NT2/D1 (cell line): ENCODE data around the gene WNT6.

Experiments
- DNase-seq: peaks from one replicate; pipeline ENCODE4 v3.0.0-alpha.2; 2011; ENCODE audit warnings: low read depth, low spot score
- H3K27me3 ChIP-seq: 2 replicates; pipeline ENCODE4 v1.6.0; 2011; ENCODE audit warnings: mild to moderate bottlenecking; ENCODE audit not compliant: insufficient read length, insufficient read depth
- H3K36me3 ChIP-seq: 2 replicates; pipeline ENCODE4 v1.6.1; 2011; ENCODE audit warnings: mild to moderate bottlenecking, low read length, mixed read lengths; ENCODE audit not compliant: insufficient read depth, insufficient read length
- H3K4me1 ChIP-seq: 2 replicates; pipeline ENCODE4 v1.5.1; 2011; ENCODE audit not compliant: insufficient read depth, insufficient read length
- H3K4me3 ChIP-seq: 2 replicates; pipeline ENCODE4 v1.5.1; 2011; ENCODE audit warnings: low read depth; ENCODE audit not compliant: insufficient read length
- H3K9ac ChIP-seq: 2 replicates; pipeline ENCODE4 v1.6.0; 2011; ENCODE audit warnings: low read depth; ENCODE audit not compliant: insufficient read length
- H3K9me3 ChIP-seq: 2 replicates; pipeline ENCODE4 v1.5.1; 2011; ENCODE audit warnings: mild to moderate bottlenecking, low read length; ENCODE audit not compliant: insufficient read depth
- SUZ12 ChIP-seq: IDR thresholded peaks from 2 replicates; pipeline ENCODE4 v1.6.1; 2011; ENCODE audit not compliant: insufficient read length, insufficient read depth; ENCODE audit errors: extremely low read depth
- YY1 ChIP-seq: IDR thresholded peaks from 2 replicates; pipeline ENCODE4 v1.6.1; 2011; ENCODE audit not compliant: insufficient read length, insufficient read depth
- ZNF274 ChIP-seq: IDR thresholded peaks from 2 replicates; pipeline ENCODE4 v1.6.1; 2011; ENCODE audit warnings: mild to moderate bottlenecking, low read depth, low read length

WNT6 gene

DNA sequence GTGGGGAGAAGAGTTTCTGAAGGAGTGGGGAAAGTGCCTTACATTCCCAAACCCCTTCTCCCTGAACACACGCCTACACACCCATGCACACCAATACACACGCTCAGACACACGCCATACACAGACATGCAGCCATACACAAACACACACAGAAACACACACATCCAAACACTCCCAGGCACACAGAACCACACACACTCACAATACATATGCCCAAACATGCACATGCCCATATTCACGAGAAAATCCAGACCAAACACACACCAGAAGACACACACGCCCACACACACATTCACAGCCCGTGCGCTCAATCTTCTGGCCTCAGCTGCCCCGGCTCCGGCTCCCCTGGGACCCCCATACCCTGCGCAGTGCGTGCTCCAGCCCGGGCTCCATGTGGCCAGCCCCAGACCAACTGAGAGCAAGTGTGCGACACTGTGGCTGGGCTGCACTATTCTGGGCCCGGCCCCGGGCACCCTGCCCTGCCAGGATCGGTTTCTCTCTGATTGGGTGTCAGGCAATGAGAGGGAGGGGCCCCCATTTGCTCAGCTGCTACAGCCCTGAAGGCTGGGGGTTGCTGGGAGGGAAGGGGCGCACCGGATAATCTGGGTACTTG lies 28.1 kb upstream of the WNT6 start, which contains the start of gene PRKAG3:
Gene PRKAG3, minus strand, starts transcription at position 426 of the 613 bp plus-strand sequence.
- Histone ChIP-seq H3K36me3 (no peaks in the 10 kb centered on the region), H3K9ac (no peak within 1 kb of the TSS), H3K4me1 (peaks cover 3% of the 10 kb centered on the region), H3K4me3 (no peak within 1 kb of the TSS), H3K9me3 (no peaks in the 10 kb centered on the region), H3K27me3 (peaks cover 4% of the 10 kb centered on the region)
- DNase-seq = no peak
- TF ChIP-seq ZNF274 (no peak), YY1 (no peak), SUZ12 (no peak)

DNA sequence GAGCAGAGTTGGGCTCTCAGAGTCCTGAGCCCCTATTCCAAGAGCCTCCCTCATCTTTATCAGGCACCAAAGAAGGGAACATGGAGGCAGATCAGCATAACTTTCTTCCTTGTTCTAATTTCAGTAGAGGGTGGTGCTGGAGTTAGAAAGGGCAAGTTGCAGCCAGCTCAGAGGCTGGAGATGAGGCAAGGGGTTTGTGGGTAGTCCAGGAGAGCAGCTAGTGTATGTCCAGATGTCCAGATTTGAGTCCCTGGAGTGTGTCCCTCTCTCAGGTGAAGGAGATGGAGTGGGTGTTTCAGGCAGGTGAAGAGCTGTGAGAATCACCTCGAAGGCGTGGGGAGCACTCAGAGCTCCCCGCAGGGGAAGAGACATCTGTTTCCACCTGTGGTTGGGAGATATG lies 27.5 kb upstream of the WNT6 start:
- no peak for DNase-seq
- Histone ChIP-seq H3K9ac (no peak overlapping the region), H3K36me3 (no peaks in the 10 kb centered on the region), H3K27me3 (peaks cover 4% of the 10 kb centered on the region), H3K4me1 (peaks cover 3% of the 10 kb centered on the region), H3K9me3 (no peaks in the 10 kb centered on the region), H3K4me3 (no peak overlapping the region)
- TF ChIP-seq YY1 (no peak), ZNF274 (no peak), SUZ12 (no peak)

DNA sequence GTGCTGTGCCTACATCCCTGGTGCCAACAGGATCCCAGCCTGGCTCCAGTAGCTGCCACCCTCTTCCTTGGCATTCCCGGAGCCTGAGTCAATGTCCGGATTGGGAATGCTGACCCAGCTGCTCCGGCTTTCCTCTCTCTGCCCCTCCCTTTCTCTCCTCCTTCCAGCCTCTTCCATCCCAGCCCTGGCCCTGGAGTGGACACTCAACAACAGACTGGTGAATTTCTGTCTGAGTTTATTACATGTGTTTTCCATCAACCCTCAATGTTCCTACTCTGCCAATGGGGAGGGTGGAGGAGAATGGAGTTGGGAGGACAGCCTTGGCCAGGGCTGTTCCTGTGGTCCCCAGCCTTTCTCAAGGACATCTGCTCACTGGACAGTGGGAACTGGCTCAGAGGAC lies 27.1 kb upstream of the WNT6 start:
- no peaks in the 10 kb centered on the region for H3K36me3 ChIP-seq
- peaks cover 3% of the 10 kb centered on the region for H3K4me1 ChIP-seq
- no peak overlapping the region for H3K9ac ChIP-seq
- DNase-seq = no peak
- H3K27me3 ChIP-seq = peaks cover 4% of the 10 kb centered on the region
- H3K9me3 ChIP-seq = peaks cover 3% of the 10 kb centered on the region; the same call in 1 of the 2 replicates
- no peak overlapping the region for H3K4me3 ChIP-seq
- TF ChIP-seq YY1 = no peak
- TF ChIP-seq ZNF274 = no peak
- no peak for TF ChIP-seq SUZ12

DNA sequence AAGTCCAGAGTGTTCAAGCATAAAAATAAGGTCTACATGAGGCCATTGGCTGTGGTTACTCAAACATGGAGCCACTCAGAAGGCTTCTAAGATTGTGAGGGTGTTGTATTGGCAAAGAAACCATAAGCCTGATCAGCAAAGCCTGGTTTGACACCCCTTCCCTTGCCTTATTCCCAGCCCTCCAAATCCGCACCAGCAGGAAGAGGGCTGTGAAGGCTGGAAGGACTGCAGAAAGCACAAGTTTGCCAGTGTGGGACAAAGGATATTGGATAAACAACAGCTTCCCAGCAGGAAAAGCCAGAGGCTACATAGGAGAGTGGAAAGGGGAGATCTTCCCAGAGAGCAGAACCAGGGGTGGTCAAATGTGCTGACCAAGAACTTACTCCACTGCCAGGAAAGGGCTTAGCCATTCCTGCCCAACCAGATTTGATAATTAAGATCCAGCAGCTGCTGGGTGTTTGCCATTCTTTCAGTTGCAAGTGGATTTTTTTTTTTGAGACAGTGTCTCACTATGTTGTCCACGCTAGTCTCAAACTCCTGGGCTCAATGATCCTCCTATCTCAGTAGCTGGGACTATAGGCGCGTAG lies 26.5 kb upstream of the WNT6 start:
- DNase-seq = no peak
- Histone ChIP-seq H3K9ac (no peak overlapping the region), H3K4me3 (no peak overlapping the region), H3K9me3 (peaks cover 9% of the 10 kb centered on the region; the same call in 1 of the 2 replicates), H3K36me3 (no peaks in the 10 kb centered on the region), H3K27me3 (peaks cover 3% of the 10 kb centered on the region), H3K4me1 (peaks cover 3% of the 10 kb centered on the region)
- no peak for TF ChIP-seq ZNF274
- TF ChIP-seq SUZ12 = no peak
- no peak for TF ChIP-seq YY1

DNA sequence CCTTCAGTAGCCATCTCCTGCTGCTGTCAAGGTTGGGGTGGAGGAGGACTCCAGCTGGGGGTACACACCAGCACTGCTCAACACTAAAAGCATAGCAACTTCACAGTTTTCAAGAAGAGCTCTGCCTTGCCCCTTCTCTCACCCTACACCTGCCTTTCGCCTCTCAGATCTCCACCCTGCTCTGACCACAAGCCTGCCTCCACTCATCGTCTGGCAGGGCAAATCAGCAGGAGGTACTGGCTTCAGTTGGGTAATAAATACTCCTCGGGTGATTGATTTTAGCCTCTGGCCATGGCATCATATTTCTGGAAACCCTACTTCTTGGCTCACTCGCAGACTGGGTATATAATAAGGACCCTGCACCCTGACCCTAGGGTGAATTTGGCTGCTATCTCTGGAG lies 24.9 kb upstream of the WNT6 start:
- Histone ChIP-seq H3K9me3 (peaks cover 10% of the 10 kb centered on the region; the same call in 1 of the 2 replicates), H3K4me3 (no peak overlapping the region), H3K36me3 (no peaks in the 10 kb centered on the region), H3K4me1 (peaks cover 1% of the 10 kb centered on the region), H3K27me3 (no peaks in the 10 kb centered on the region), H3K9ac (no peak overlapping the region)
- DNase-seq = no peak
- TF ChIP-seq ZNF274 (no peak), SUZ12 (no peak), YY1 (no peak)

DNA sequence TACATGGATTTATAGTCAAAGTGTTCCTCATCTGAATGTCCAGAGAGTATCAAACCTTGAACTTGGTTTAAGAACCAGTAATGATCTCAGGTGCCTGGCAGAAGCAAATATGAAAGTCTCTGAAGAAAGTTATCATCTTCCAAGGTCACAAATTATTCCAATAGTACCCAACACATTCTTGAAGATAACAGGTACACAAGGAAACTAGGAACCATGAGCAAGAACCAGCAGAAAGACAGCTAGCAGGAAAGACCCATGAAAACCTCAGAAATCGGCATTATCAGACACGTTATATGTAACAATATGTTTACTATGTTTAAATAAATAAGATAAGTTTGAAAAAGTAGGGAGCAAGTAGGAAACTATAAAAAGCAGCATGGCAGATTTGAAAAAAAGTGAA lies 22.1 kb upstream of the WNT6 start:
- H3K36me3 ChIP-seq = no peaks in the 10 kb centered on the region
- H3K4me1 ChIP-seq = no peaks in the 10 kb centered on the region
- H3K4me3 ChIP-seq = no peak overlapping the region
- no peak overlapping the region for H3K9ac ChIP-seq
- peaks cover 10% of the 10 kb centered on the region; the same call in 1 of the 2 replicates for H3K9me3 ChIP-seq
- TF ChIP-seq YY1 (no peak), SUZ12 (no peak), ZNF274 (no peak)
- no peaks in the 10 kb centered on the region for H3K27me3 ChIP-seq
- DNase-seq = no peak

DNA sequence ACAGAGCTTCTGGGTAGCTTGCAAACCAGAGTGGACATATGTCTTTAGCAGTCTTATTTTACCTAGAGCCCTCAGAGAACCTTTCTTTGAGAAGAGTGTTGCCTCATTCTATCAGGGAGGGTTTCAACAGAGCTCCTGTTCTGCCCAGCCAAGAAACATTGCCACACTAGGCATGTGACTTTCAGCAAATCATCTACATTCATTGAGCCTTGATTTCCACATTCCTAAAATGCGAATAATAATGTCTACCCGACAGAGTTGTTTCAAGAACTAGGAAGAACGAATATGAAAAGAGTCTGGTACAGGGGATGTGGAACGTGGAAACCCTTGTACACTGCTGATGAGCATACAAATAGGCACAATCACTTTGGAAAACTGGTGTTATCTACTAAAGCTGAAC lies 20.2 kb upstream of the WNT6 start:
- Histone ChIP-seq H3K4me3 (no peak overlapping the region), H3K9ac (no peak overlapping the region), H3K36me3 (no peaks in the 10 kb centered on the region), H3K9me3 (peaks cover 13% of the 10 kb centered on the region), H3K4me1 (no peaks in the 10 kb centered on the region), H3K27me3 (no peaks in the 10 kb centered on the region)
- TF ChIP-seq SUZ12 = no peak
- no peak for TF ChIP-seq ZNF274
- TF ChIP-seq YY1 = no peak
- DNase-seq = no peak
